RWPE1 (cell line): ENCODE measurements around the gene TUBA4B.

Source experiments
- CTCF ChIA-PET: fragments of 350-600 bp; sonication (Branson Sonifier 250); formaldehyde crosslinking; extraction: SDS; loops from one replicate; lab custom pipeline; 2021; lab: Yijun Ruan, JAX
- POLR2A ChIA-PET: fragments of 400-600 bp; formaldehyde crosslinking; extraction: SDS; loops from one replicate; lab custom pipeline; 2020; ENCODE audit warnings: antibody characterized with exemption; ENCODE audit not compliant: low non-redundant PET; lab: Yijun Ruan, JAX
- DNase-seq: peaks from one replicate; pipeline ENCODE4 v3.0.0; 2012; ENCODE audit warnings: low spot score
- H3K27ac ChIP-seq: fragments of 450-650 bp; 2 replicates; pipeline ENCODE4 v1.5.1; 2017
- CTCF ChIP-seq: fragments of 450-650 bp; conservative IDR thresholded peaks from 2 replicates; pipeline ENCODE4 v1.5.1; 2017; ENCODE audit warnings: low read depth, mild to moderate bottlenecking

TUBA4B gene

DNA sequence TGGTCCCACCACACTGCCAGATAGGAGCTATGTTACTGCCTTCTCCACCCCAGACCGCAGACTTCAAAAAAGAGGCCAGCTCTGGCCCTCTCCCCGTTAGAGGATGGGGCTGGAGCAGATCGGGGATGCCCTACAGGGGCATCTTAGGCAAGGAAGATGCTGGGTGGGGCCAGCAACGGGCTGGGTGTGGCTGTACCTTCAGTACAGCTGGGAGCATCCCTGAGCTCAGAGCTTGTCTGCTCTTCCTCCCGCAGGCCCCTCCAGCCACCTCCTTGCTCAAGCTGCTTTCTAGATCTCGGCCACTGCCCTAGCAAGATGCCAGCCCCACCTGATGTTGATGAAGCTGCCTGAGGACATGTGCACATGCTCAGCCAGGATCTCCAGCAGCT lies 46.3 kb downstream of the TUBA4B start:
- H3K27ac ChIP-seq, result no peak overlapping the region
- TF ChIP-seq CTCF, result no peak
- no peak for DNase-seq
- POLR2A ChIA-PET, result no interaction called here
- CTCF ChIA-PET, result interaction anchor here (0.5 to 2.8 kb wide), 11 partner anchors 12 to 726 kb away, joined by 3 to 15 read pairs (median 3); partner anchors contain the start of genes ANKZF1, ATG9A, DNAJB2 and TUBA4A

DNA sequence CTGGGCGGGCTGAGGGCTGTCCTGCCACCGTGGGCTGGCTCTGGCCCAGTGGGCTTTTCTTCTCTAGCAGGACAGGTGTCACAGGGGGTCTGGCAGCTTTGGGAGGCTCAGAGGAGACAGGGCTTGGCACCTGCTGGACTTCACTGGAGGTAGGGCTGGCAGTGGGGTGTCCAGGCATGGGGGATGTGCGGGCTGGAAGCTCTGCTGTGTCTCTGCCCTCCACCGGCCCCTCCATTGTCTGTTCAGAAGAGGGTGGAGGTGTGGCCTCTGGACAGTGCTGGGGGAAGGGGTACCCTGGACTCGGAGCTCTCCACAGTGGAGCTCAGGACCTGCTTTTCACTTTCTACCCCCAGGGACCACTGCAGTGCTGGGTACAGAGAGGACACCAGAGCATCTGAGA lies 47.0 kb downstream of the TUBA4B start:
- CTCF ChIA-PET, result interaction anchor here (1.0 to 2.8 kb wide), 5 partner anchors 12 to 292 kb away, joined by 3 to 15 read pairs (median 5); partner anchors contain the start of genes ANKZF1, ATG9A and DNAJB2

GRCh38 chr2:219302412-219302968 lies 49.4 kb downstream of the TUBA4B start:
- no peak overlapping the region for H3K27ac ChIP-seq
- no peak for TF ChIP-seq CTCF
- CTCF ChIA-PET, result interaction anchor here (0.6 kb wide), 1 partner anchor 306 kb away, joined by 5 read pairs; no protein-coding TSS in a partner anchor
- POLR2A ChIA-PET, result no interaction called here
- no peak for DNase-seq

More for the DNA sequence above, 47.0 kb downstream of the TUBA4B start:
- POLR2A ChIA-PET, result no interaction called here
- no peak for TF ChIP-seq CTCF
- no peak for DNase-seq
- no peak overlapping the region for H3K27ac ChIP-seq

GRCh38 chr2:219304223-219304622 lies 51.2 kb downstream of the TUBA4B start:
- ChIA-PET CTCF (interaction anchor here (0.6 to 0.7 kb wide), 2 partner anchors 196 to 1075 kb away, joined by 3 to 4 read pairs; no protein-coding TSS in a partner anchor), POLR2A (no interaction called here)
- no peak for TF ChIP-seq CTCF
- H3K27ac ChIP-seq, result no peak overlapping the region
- DNase-seq, result no peak

DNA sequence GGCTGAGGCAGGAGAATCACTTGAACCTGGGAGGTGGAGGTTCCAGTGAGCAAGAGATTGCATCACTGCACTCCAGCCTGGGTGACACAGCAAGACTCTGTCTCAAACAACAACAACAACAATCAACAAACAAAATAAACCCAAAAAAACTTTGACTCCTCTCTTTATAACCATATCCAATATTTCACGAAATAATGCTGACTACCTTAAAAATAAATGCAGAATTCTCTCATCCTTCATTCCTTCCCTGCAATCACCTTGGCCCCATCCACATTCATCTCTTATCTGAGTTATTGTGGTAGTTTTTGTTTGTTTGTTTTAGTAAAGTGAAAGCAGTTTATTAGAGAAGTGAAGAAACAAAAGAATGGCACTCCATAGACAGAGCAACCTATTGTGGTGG lies 53.0 kb downstream of the TUBA4B start:
- CTCF ChIA-PET, result no interaction called here
- POLR2A ChIA-PET, result no interaction called here
- no peak for DNase-seq
- H3K27ac ChIP-seq, result no peak overlapping the region
- TF ChIP-seq CTCF, result no peak

DNA sequence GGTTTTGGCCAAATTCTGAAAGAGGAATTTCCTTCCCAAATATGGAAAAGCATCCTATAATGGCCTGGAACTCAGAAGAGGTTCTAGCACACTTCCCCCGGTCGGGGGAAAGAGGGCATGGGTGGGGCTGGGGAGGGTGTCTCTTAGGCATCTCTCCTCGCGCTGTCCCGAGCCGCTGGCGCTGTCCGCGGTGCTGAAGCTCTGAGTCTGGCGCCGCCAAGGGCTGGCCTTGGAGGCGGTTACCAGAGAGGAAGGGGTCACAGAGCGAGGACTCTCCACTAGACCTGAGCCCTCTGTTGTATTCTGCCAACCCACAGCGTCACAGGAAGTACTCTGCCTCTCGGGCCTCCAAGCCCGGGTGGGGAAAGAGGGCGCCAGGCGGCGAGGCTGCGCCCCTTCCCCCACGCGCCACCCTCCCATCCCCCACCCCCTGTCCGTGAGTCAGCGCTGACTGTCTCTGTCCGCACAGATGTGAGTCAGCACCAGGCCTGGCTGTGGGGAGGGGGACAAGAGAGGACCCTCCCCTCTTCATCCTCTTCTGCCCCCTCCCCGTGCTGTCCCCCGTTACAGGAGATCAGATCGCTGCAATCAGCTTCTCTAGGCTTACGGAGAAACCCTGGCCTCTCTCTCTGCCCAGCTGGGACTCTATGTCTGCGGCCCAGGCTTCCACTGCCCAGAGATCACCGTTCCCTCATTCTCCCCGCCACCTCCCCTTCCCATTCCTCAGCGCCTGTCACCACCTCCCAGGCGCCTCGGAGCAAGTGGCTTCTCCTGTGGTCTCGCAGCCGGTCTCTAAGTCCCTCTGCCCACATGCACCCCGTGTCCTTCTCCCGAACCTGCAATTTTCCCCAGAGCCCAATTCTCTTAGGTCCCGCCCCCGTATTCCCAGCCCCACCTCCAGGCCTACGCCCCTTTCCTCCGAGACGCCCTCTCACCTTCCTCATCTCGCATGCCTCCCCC lies 55.4 kb downstream of the TUBA4B start:
- peak; percentile 74 for DNase-seq
- ChIA-PET POLR2A (interaction anchor here (0.7 to 1.0 kb wide), 2 partner anchors 27 to 132 kb away, joined by 3 read pairs; partner anchors contain the start of gene CNPPD1), CTCF (interaction anchor here (1.1 kb wide), 1 partner anchor 279 kb away, joined by 6 read pairs; no protein-coding TSS in a partner anchor)
- TF ChIP-seq CTCF, result no peak
- H3K27ac ChIP-seq, result no peak overlapping the region
